IPS-18a (cell line): ENCODE data around the gene OR52K1.
"Not testable (repeated sequence)": the region's sequence is repeated elsewhere in the genome, so short reads cannot be mapped to it uniquely, and the experiment has no call there.

Experiments
- H3K27ac ChIP-seq: one replicate; pipeline ENCODE4 v1.5.1; 2013; ENCODE audit warnings: low read length
- H3K27me3 ChIP-seq: one replicate; pipeline ENCODE4 v1.6.1; 2013; ENCODE audit warnings: mild to moderate bottlenecking, low read length; ENCODE audit not compliant: control insufficient read depth, insufficient read depth
- H3K36me3 ChIP-seq: one replicate; pipeline ENCODE4 v1.6.1; 2013; ENCODE audit warnings: low read depth, low read length; ENCODE audit not compliant: control insufficient read depth
- H3K4me1 ChIP-seq: one replicate; pipeline ENCODE4 v1.6.1; 2013; ENCODE audit warnings: low read depth, low read length; ENCODE audit not compliant: control insufficient read depth
- H3K4me3 ChIP-seq: one replicate; pipeline ENCODE4 v1.5.1; 2013; ENCODE audit warnings: low read length
- H3K9ac ChIP-seq: one replicate; pipeline ENCODE4 v1.6.1; 2013; ENCODE audit warnings: mild to moderate bottlenecking, low read length, moderate library complexity
- H3K9me3 ChIP-seq: one replicate; pipeline ENCODE4 v1.6.1; 2013; ENCODE audit warnings: low read depth, low read length; ENCODE audit not compliant: control insufficient read depth

OR52K1 gene

GRCh38 chr11:4464216-4465159 lies 18.0 kb upstream of the OR52K1 start:
- Histone ChIP-seq H3K4me3 (no peak overlapping the region), H3K27ac (no peak overlapping the region), H3K9me3 (peaks cover 11% of the 10 kb centered on the region), H3K4me1 (no peaks in the 10 kb centered on the region), H3K27me3 (no peaks in the 10 kb centered on the region), H3K36me3 (no peaks in the 10 kb centered on the region), H3K9ac (no peak overlapping the region)

- H3K4me3 ChIP-seq = no peak overlapping the region
- H3K36me3 ChIP-seq = no peaks in the 10 kb centered on the region
- no peaks in the 10 kb centered on the region for H3K4me1 ChIP-seq
- H3K27me3 ChIP-seq = no peaks in the 10 kb centered on the region
- peaks cover 11% of the 10 kb centered on the region for H3K9me3 ChIP-seq
- no peak overlapping the region for H3K27ac ChIP-seq
- no peak overlapping the region for H3K9ac ChIP-seq
Measured at GRCh38 chr11:4465407-4465806, 17.0 kb upstream of the OR52K1 start.

DNA sequence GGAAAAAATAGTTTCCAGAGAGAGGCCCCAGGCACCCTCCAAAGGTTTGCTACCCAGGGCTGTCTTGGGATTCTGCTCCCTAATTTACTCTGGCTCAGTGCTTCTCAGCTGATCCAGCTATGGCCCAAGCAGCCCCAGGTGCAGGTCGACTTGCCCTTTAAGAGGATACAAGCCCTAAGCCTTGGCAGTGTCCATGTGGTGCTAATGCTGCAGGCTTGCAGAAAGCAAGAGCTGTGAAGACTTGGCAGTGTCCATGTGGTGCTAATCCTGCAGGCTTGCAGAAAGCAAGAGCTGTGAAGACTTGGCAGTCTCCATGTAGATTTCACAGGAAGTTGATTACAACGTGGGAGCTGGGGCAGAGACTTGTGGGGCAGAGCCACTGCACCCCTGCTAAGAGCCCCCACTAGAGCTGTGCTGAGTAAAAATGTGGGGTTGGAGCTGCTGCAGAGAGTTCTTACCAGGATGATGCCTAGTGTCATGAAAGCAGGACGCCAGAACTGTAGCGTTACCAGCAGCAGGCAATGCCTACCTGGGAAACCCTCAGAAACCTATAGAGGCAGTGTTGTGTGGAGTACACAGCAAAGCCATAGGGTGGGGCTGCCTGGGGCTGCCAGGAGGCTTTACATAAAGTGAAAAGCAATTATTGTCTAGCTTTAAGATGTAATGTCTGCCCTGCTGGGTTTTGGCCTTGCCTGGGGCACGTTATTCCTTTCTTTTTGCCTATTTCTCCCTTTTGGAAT lies 16.1 kb upstream of the OR52K1 start:
- Histone ChIP-seq H3K4me1 (no peaks in the 10 kb centered on the region), H3K36me3 (no peaks in the 10 kb centered on the region), H3K9me3 (peaks cover 11% of the 10 kb centered on the region), H3K27me3 (no peaks in the 10 kb centered on the region), H3K27ac (no peak overlapping the region), H3K9ac (no peak overlapping the region), H3K4me3 (no peak overlapping the region)

- Histone ChIP-seq H3K27me3 (no peaks in the 10 kb centered on the region), H3K4me3 (no peak overlapping the region), H3K9me3 (peaks cover 11% of the 10 kb centered on the region), H3K4me1 (no peaks in the 10 kb centered on the region), H3K36me3 (no peaks in the 10 kb centered on the region), H3K9ac (no peak overlapping the region), H3K27ac (no peak overlapping the region)
Measured at GRCh38 chr11:4466871-4467442, 15.5 kb upstream of the OR52K1 start.

DNA sequence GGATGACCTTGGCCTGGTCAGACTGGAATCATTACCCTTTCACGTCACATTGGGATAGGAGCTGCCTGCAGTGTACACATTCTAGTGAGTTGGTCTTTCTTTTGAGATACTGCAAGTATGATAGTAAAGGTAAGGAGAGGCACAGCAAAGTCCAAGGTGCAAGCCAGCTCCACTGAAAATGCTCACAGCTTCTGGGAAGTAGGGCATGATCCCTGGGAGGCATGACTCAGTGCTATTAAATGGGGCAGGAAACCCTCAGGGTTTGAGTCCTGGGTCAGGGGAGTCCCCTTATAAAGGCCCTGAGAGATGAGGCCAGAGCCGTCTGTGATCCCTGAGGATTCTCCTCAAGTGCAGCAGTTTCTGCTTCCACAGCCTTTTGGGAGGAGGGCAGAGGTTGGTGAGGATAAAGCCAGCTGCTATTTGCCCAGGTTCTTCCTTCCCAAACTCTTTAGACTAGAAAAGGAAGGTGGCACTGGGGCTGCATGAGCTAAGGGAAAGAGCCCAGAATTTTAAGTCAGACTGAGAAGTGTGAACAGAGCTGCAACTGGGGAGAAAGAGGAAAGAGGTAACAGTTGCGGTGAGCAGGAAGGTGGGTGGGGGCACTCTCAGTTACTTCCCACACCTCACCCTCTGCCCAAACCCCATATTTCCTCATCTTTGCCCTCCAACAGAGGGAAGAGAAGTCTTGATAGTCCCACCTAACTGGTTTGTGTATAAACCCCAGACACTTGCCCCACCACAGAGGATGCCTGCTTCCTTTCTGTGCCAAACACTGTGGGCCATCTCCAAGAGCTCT lies 14.4 kb upstream of the OR52K1 start:
- Histone ChIP-seq H3K4me3 (no peak overlapping the region), H3K36me3 (no peaks in the 10 kb centered on the region), H3K9ac (no peak overlapping the region), H3K27ac (no peak overlapping the region), H3K9me3 (peaks cover 11% of the 10 kb centered on the region), H3K27me3 (no peaks in the 10 kb centered on the region), H3K4me1 (no peaks in the 10 kb centered on the region)

GRCh38 chr11:4479644-4480043 lies 2.8 kb upstream of the OR52K1 start:
- H3K4me1 ChIP-seq = no peaks in the 10 kb centered on the region
- H3K27ac ChIP-seq = no peak overlapping the region
- H3K9ac ChIP-seq = no peak overlapping the region
- H3K4me3 ChIP-seq = no peak overlapping the region
- no peaks in the 10 kb centered on the region for H3K9me3 ChIP-seq
- no peaks in the 10 kb centered on the region for H3K27me3 ChIP-seq
- H3K36me3 ChIP-seq = no peaks in the 10 kb centered on the region

DNA sequence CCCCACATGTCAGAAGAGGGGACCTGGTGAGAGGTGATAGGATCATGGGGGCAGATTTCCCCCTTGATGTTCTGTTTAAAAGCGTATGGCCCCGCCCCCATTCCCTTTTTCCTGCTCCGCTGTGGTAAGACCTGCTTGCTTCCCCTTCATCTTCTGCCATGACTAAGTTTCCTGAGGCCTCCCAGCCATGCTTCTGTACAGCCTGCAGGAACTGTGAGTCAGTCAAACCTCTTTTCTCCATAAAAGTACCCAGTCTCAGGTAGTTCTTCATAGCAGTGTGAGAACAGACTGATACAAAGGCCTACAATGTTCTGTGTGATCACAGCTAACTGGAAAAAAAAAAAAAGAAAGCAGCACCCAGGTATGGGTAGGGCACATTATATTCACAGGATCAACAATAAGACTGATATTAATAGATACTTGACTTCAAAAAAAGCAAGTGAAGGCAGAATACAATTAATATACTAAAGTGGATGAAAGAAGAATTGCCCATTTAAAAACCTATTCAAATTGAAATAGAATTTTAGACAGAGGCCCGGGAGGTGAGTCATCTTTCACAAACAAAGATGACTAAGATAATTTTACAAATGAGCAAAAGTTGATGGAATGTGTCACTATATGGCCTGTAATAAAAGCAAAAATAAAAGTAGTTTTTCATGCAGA lies 1.7 kb upstream of the OR52K1 start:
- Histone ChIP-seq H3K9me3 (no peaks in the 10 kb centered on the region), H3K27me3 (no peaks in the 10 kb centered on the region), H3K36me3 (no peaks in the 10 kb centered on the region), H3K4me3 (no peak overlapping the region), H3K9ac (no peak overlapping the region), H3K4me1 (no peaks in the 10 kb centered on the region), H3K27ac (no peak overlapping the region)

- Histone ChIP-seq H3K4me3 (no peak overlapping the region), H3K9me3 (no peaks in the 10 kb centered on the region), H3K27me3 (no peaks in the 10 kb centered on the region)
Measured at GRCh38 chr11:4481240-4481582, 1.2 kb upstream of the OR52K1 start.

DNA sequence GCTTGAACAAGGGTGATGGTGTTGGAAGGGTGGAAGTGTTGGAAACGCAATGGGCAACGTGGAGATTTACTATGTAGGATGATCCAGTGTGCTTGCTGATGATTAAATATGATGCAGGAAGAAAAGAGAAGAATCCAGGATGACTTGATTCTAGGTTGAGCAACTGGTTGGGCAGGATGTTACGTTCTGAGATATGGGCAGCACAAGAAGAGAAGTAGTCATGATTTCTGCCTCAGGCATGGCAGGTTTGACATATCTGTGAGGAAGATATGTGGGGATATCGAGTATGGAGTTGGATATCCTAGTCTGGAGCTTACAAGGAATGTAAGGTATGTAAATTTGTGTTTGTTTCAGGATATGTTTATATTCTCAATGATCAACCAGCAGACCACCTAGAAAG lies 1.9 kb downstream of the OR52K1 start:
- H3K4me3 ChIP-seq = no peak overlapping the region
- H3K9me3 ChIP-seq = no peaks in the 10 kb centered on the region
- no peak overlapping the region for H3K9ac ChIP-seq
- H3K27me3 ChIP-seq = no peaks in the 10 kb centered on the region
- no peaks in the 10 kb centered on the region for H3K36me3 ChIP-seq
- H3K4me1 ChIP-seq = no peaks in the 10 kb centered on the region
- no peak overlapping the region for H3K27ac ChIP-seq

More at GRCh38 chr11:4481240-4481582, 1.2 kb upstream of the OR52K1 start:
- H3K4me1 ChIP-seq = no peaks in the 10 kb centered on the region
- H3K9ac ChIP-seq = no peak overlapping the region
- no peak overlapping the region for H3K27ac ChIP-seq
- H3K36me3 ChIP-seq = no peaks in the 10 kb centered on the region

DNA sequence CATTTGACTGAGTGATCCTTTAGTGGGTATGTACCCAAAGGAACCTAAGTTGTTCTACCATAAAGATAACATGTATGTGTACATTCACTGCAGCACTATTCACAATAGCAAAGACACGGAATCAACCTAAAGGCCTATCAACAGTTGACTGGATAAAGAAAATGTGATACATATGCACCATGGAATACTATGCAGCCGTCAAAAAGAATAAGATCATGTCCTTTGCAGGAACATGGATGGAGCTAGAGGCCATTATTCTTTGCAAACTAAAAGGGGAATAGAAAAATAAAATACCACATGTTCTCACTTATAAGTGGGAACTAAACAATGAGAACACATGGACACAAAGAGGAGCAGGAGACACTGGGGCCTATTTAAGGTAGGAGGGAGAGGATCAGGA lies 9.0 kb downstream of the OR52K1 start:
- H3K27ac ChIP-seq = not testable (repeated sequence)

More for the DNA sequence above, 9.0 kb downstream of the OR52K1 start:
- H3K36me3 ChIP-seq, H3K4me1 ChIP-seq, H3K9me3 ChIP-seq, H3K4me3 ChIP-seq, H3K9ac ChIP-seq, H3K27me3 ChIP-seq: not testable (repeated sequence)
